ENCODE data around the gene LARGE1.

The LARGE1 gene

GRCh38 chr22:33829546-33830280, 90.6 kb downstream of the LARGE1 start:
- no peak overlapping the region for H3K4me3 ChIP-seq (ENCODE audit: low read depth, low read length)
- no peak for TF ChIP-seq CTCF (IDR thresholded peaks at IDR 0.05; ENCODE audit: low read depth, low read length)

- no peak overlapping the region for H3K4me3 ChIP-seq (ENCODE audit: low read depth, low read length)
- no peak for TF ChIP-seq CTCF (IDR thresholded peaks at IDR 0.05; ENCODE audit: low read depth, low read length)
Observed at GRCh38 chr22:33828302-33828701, 92.0 kb downstream of the LARGE1 start.

GRCh38 chr22:33825761-33826160, 94.5 kb downstream of the LARGE1 start:
- TF ChIP-seq CTCF (IDR thresholded peaks at IDR 0.05; ENCODE audit: low read depth, low read length), result no peak

GRCh38 chr22:33823552-33823951, 96.7 kb downstream of the LARGE1 start:
- TF ChIP-seq CTCF (IDR thresholded peaks at IDR 0.05; ENCODE audit: low read depth, low read length), result no peak
- H3K4me3 ChIP-seq (ENCODE audit: low read depth, low read length), result no peak overlapping the region

More at GRCh38 chr22:33825761-33826160, 94.5 kb downstream of the LARGE1 start:
- H3K4me3 ChIP-seq (ENCODE audit: low read depth, low read length), result no peak overlapping the region

- H3K4me3 ChIP-seq (ENCODE audit: low read depth, low read length), result no peak overlapping the region
- TF ChIP-seq CTCF (IDR thresholded peaks at IDR 0.05; ENCODE audit: low read depth, low read length), result no peak
Observed at GRCh38 chr22:33821290-33821689, 99.0 kb downstream of the LARGE1 start.

- H3K4me3 ChIP-seq (ENCODE audit: low read depth, low read length), result no peak overlapping the region
- TF ChIP-seq CTCF (IDR thresholded peaks at IDR 0.05; ENCODE audit: low read depth, low read length), result no peak
Observed at GRCh38 chr22:33819743-33820142, 100.5 kb downstream of the LARGE1 start.

GRCh38 chr22:33817512-33818127, 102.7 kb downstream of the LARGE1 start:
- no peak for TF ChIP-seq CTCF (IDR thresholded peaks at IDR 0.05; ENCODE audit: low read depth, low read length)
- no peak overlapping the region for H3K4me3 ChIP-seq (ENCODE audit: low read depth, low read length)
